Measurements from ENCODE around the gene PLXNB2. TPM values are rescaled to one million over a fixed set of nuclear protein-coding genes. Genes with fewer than 3 reads are reported as not detected.

Gene PLXNB2
- total and polyA plus RNA-seq, 2 of the 4 experiments (the other 2 are of a cell fraction), result 73.1 to 202 TPM

- no peak overlapping the region for H2AK9ac ChIP-seq (replicated peaks; ENCODE audit: low read depth, low read length, poor library complexity)
- H4K5ac ChIP-seq (ENCODE audit: low read depth, low read length), result no peak overlapping the region
- peaks cover 23% of the 10 kb centered on the region for H4K20me1 ChIP-seq (ENCODE audit: insufficient read depth, low read length)
- peaks cover 12% of the 10 kb centered on the region for H3K4me1 ChIP-seq (ENCODE audit: control insufficient read depth, insufficient read depth, low read length)
- no peak overlapping the region for H3K18ac ChIP-seq (ENCODE audit: low read depth, low read length)
- BruUV-seq (replicated peaks), result no TSS peak
- in situ Hi-C loops (cut with MboI; ENCODE audit: low sequenced_read_pairs), result loop anchor here (5.0 kb wide), 1 partner anchor 74 kb away; the partner anchor contains the start of gene DENND6B
- no peak overlapping the region for H2BK15ac ChIP-seq (ENCODE audit: low read depth, low read length)
- 78% methylated on average over 8 of the region's 22 CpGs; no CpG with 5 or more reads in 1 of the 2 experiments for WGBS, 2 experiments (ENCODE audit: extremely low coverage in 2 of 2, insufficient read length in 1 of 2)
- no peak overlapping the region for H3K4me3 ChIP-seq (ENCODE audit: insufficient read depth, low read depth, low read length)
- H3K56ac ChIP-seq (ENCODE audit: extremely low read depth, insufficient read depth, low read length), result no peak overlapping the region
- H2AK5ac ChIP-seq (ENCODE audit: low read depth, low read length), result no peak overlapping the region
- CTCF ChIA-PET, result interaction anchor here (0.8 kb wide), 1 partner anchor 113 kb away, joined by 3 read pairs; no protein-coding TSS in a partner anchor
- H3K9ac ChIP-seq (ENCODE audit: low read depth, low read length), result no peak overlapping the region
- H2BK120ac ChIP-seq (ENCODE audit: low read depth, low read length), result no peak overlapping the region
- peak overlapping the region; percentile 11 for H2AFZ ChIP-seq (replicated peaks; ENCODE audit: low read length, poor library complexity)
- no peaks in the 10 kb centered on the region for H3K9me3 ChIP-seq (ENCODE audit: control insufficient read depth, insufficient read depth, low read length)
- no peak overlapping the region for H3K27ac ChIP-seq (ENCODE audit: insufficient read depth, low read length)
- ATAC-seq (ENCODE audit: low read depth), result no peak
- H3K23ac ChIP-seq (ENCODE audit: low read depth, low read length), result no peak overlapping the region
- no peak overlapping the region for H2BK20ac ChIP-seq (ENCODE audit: low read depth, low read length)
- no peak for DNase-seq
- TF ChIP-seq MAFK (IDR thresholded peaks at IDR 0.05; ENCODE audit: low read depth, low read length) (no peak), MAZ (IDR thresholded peaks at IDR 0.05; ENCODE audit: borderline replicate concordance, low read depth, low read length) (no peak), POLR2A (IDR thresholded peaks at IDR 0.05; ENCODE audit: low read depth, low read length) (no peak), BHLHE40 (IDR thresholded peaks at IDR 0.05; ENCODE audit: low read depth, low read length) (no peak), MXI1 (IDR thresholded peaks at IDR 0.05; ENCODE audit: borderline replicate concordance, low read depth, low read length) (no peak), RCOR1 (IDR thresholded peaks at IDR 0.05; ENCODE audit: insufficient replicate concordance, low read length) (no peak), CEBPB (IDR thresholded peaks at IDR 0.05; ENCODE audit: low read depth, low read length) (no peak), CHD1 (IDR thresholded peaks at IDR 0.05; ENCODE audit: low read depth, low read length) (no peak), SMC3 (IDR thresholded peaks at IDR 0.05; ENCODE audit: low read depth, low read length) (no peak), NFE2L2 (IDR thresholded peaks at IDR 0.05; ENCODE audit: low read depth, low read length) (no peak), RFX5 (IDR thresholded peaks at IDR 0.05; ENCODE audit: low read depth, low read length) (no peak), RAD21 (IDR thresholded peaks at IDR 0.05; ENCODE audit: low read length) (no peak)
- TF ChIP-seq, protein P1, sequence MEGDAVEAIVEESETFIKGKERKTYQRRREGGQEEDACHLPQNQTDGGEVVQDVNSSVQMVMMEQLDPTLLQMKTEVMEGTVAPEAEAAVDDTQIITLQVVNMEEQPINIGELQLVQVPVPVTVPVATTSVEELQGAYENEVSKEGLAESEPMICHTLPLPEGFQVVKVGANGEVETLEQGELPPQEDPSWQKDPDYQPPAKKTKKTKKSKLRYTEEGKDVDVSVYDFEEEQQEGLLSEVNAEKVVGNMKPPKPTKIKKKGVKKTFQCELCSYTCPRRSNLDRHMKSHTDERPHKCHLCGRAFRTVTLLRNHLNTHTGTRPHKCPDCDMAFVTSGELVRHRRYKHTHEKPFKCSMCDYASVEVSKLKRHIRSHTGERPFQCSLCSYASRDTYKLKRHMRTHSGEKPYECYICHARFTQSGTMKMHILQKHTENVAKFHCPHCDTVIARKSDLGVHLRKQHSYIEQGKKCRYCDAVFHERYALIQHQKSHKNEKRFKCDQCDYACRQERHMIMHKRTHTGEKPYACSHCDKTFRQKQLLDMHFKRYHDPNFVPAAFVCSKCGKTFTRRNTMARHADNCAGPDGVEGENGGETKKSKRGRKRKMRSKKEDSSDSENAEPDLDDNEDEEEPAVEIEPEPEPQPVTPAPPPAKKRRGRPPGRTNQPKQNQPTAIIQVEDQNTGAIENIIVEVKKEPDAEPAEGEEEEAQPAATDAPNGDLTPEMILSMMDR (conservative IDR thresholded peaks at IDR 0.05; ENCODE audit: low read depth, low read length), result no peak
- TF ChIP-seq, protein P2, sequence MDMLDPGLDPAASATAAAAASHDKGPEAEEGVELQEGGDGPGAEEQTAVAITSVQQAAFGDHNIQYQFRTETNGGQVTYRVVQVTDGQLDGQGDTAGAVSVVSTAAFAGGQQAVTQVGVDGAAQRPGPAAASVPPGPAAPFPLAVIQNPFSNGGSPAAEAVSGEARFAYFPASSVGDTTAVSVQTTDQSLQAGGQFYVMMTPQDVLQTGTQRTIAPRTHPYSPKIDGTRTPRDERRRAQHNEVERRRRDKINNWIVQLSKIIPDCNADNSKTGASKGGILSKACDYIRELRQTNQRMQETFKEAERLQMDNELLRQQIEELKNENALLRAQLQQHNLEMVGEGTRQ (IDR thresholded peaks at IDR 0.05; ENCODE audit: low read depth, low read length), result no peak
- no peaks in the 10 kb centered on the region for H3K9me1 ChIP-seq (ENCODE audit: insufficient read depth, low read length)
- no peak overlapping the region for H3K14ac ChIP-seq (replicated peaks; ENCODE audit: low read depth, low read length)
- no peak overlapping the region for H3K4me2 ChIP-seq (ENCODE audit: low read depth, low read length)
- POLR2A ChIA-PET (ENCODE audit: unreplicated experiment), result no interaction called here
- no peak overlapping the region for H4K8ac ChIP-seq (ENCODE audit: low read depth in 2 of 2, low read length in 2 of 2)
- peaks cover 9 to 29% of the 10 kb centered on the region in 2 experiments; a peak in 3 of 4 replicates for H3K79me1 ChIP-seq (ENCODE audit: low read depth in 1 of 2, low read length in 2 of 2)
- intact Hi-C loops (cut with micrococcal nuclease), result loop anchor here (2.0 kb wide), 1 partner anchor 74 kb away; the partner anchor contains the start of gene DENND6B
- no peak overlapping the region for H4K91ac ChIP-seq (ENCODE audit: insufficient read depth, low read depth, low read length)
- no peak overlapping the region for H2BK5ac ChIP-seq (ENCODE audit: low read depth, low read length, poor library complexity, severe bottlenecking)
- peaks cover 36% of the 10 kb centered on the region; the same call in 1 of the 2 replicates for H3K36me3 ChIP-seq (ENCODE audit: control insufficient read depth, insufficient read depth, low read length)
- dilution Hi-C loops (cut with HindIII; ENCODE audit: low sequenced_read_pairs, unreplicated experiment), result no loop called here
- H3K27me3 ChIP-seq (ENCODE audit: control insufficient read depth, insufficient read depth, low read length), result no peaks in the 10 kb centered on the region
- no peak overlapping the region for H3K4ac ChIP-seq (ENCODE audit: low read depth, low read length)
Observed at GRCh38 chr22:50253046-50253915, 54.2 kb downstream of the PLXNB2 start.
